Measurements from ENCODE around the gene TOP1. TPM values are rescaled to one million over a fixed set of nuclear protein-coding genes. Genes with fewer than 3 reads are reported as not detected.
"Not testable (repeated sequence)": the region's sequence is repeated elsewhere in the genome, so short reads cannot be mapped to it uniquely, and the experiment has no call there.

TOP1 gene
- total RNA-seq, 4 donors from 2014 or later: 27.6 to 70.6 (median 40.4) TPM

DNA sequence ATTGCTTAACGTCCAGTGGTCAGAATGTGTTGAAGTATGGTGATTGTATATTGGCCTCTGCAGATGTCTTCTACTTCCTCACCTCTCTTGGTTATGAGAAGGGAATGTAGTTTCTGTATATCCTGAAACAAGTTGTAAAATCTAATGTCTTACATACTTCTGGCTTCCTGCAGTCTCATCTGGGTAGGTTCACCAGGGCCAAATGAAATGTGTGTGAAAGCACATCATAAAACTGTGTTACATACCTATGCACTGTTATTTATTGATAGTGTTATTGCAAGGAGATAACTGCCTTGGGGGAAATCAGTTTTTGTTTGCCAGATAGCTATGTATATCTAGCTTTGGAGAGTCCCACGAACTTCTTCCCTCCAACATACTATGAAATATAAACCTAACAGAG is 73.0 kb downstream of the TOP1 start:
- TF ChIP-seq, protein P1, sequence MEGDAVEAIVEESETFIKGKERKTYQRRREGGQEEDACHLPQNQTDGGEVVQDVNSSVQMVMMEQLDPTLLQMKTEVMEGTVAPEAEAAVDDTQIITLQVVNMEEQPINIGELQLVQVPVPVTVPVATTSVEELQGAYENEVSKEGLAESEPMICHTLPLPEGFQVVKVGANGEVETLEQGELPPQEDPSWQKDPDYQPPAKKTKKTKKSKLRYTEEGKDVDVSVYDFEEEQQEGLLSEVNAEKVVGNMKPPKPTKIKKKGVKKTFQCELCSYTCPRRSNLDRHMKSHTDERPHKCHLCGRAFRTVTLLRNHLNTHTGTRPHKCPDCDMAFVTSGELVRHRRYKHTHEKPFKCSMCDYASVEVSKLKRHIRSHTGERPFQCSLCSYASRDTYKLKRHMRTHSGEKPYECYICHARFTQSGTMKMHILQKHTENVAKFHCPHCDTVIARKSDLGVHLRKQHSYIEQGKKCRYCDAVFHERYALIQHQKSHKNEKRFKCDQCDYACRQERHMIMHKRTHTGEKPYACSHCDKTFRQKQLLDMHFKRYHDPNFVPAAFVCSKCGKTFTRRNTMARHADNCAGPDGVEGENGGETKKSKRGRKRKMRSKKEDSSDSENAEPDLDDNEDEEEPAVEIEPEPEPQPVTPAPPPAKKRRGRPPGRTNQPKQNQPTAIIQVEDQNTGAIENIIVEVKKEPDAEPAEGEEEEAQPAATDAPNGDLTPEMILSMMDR (IDR thresholded peaks at IDR 0.05): no peak
- ATAC-seq (ENCODE audit: low FRiP score) (no peak), DNase-seq (ENCODE audit: low spot score) (no peak)

GRCh38 chr20:41108531-41108930 is 79.9 kb downstream of the TOP1 start:
- ATAC-seq (ENCODE audit: low FRiP score) (no peak), DNase-seq (ENCODE audit: low spot score) (no peak)
- TF ChIP-seq, protein P1 (IDR thresholded peaks at IDR 0.05): no peak

- no peak for ATAC-seq (ENCODE audit: low FRiP score)
- no peak for DNase-seq (ENCODE audit: low spot score)
- TF ChIP-seq, protein P1 (IDR thresholded peaks at IDR 0.05): no peak
Observed at GRCh38 chr20:41110012-41110411, 81.4 kb downstream of the TOP1 start.

DNA sequence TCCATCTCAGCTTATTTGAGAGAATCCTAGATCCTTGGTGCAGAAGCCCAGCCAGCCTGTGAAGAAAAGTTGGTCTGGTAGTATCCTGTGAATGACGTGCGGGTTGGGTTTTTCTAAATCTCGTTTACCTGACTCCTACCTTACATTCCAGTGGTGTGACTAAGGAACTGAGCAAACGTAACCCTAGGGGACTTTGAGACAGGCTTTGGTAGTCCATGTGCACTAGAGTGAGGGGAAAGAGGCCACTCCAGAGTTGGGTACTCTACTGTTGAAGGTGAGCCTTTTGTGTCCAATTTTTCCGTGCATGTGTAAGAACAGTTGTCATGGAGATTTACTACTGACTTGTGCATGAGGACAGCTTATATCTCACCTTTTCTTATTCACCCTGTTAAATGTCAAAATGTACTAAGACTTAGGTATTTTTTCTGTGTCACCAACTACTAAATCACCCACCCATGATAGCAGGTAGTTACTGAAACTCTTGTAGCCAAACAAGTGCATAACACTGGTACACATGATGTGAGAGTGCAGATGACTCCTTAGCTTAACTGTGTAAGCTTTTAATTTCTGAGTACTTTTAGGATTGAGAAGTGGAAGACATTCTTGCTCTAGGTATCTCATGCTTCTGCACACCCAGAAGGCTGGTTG is 82.4 kb downstream of the TOP1 start:
- ATAC-seq (ENCODE audit: low FRiP score) (no peak), DNase-seq (ENCODE audit: low spot score) (no peak)
- TF ChIP-seq, protein P1 (IDR thresholded peaks at IDR 0.05): no peak

- no peak for DNase-seq (ENCODE audit: low spot score)
- no peak for ATAC-seq (ENCODE audit: low FRiP score)
- TF ChIP-seq, protein P1 (IDR thresholded peaks at IDR 0.05): no peak
Observed at GRCh38 chr20:41111578-41111951, 82.9 kb downstream of the TOP1 start.

DNA sequence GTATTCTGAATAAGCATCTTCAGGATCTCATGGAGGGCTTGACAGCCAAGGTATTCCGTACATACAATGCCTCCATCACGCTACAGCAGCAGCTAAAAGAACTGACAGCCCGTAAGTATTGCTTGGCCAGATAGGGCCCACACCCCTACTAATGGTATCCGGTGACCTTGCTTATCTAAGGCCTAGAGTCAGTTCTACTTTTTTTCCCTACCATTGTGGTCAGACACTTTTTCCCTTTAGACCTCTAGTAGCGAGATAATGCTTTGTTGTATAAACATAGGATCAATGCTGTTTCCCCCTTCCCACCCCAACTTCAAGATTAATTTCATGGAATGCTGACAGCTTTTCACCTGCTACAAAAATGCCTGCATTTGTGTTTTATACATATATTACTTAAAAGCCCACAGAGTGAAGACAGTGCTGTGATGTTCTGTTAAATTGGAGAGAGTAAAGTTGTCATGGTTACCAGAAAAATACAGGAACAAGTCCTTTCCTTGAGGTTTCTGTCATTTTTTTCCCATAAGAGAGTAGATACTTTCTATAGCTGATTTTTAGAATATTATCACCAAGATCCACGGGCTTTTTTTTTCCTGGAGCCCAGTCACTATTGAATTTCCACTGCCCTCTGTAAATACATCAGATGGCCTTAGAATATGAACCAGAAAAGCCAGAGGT is 87.8 kb downstream of the TOP1 start:
- no peak for DNase-seq (ENCODE audit: low spot score)
- TF ChIP-seq, protein P1 (IDR thresholded peaks at IDR 0.05): no peak
- no peak for ATAC-seq (ENCODE audit: low FRiP score)

DNA sequence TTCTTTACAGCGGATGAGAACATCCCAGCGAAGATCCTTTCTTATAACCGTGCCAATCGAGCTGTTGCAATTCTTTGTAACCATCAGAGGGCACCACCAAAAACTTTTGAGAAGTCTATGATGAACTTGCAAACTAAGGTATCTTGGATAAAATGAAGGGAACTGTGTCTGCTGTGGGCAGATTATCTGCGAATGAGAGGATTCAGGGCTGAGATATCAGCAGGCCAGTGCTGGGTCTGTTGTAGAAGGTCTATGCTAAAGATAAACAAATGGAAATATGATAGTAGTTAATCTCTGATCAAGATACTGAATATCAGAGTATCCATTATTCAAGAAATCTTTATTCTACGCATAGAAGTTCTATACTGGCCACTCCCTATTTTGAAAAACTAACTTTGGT is 89.5 kb downstream of the TOP1 start:
- DNase-seq (ENCODE audit: low spot score); ATAC-seq (ENCODE audit: low FRiP score): not testable (repeated sequence)

Measured in omental fat pad (tissue), 4 donors.